GM23338 (cell line): ENCODE data around the gene MYL4. TPM values are rescaled to one million over a fixed set of nuclear protein-coding genes. Genes with fewer than 3 reads are reported as not detected.

Experiments used
- ATAC-seq: fragments of 200-7000 bp; cut with Tn5 transposase; 3 replicates; pipeline ENCODE4 v1.9.1; 2020
- DNase-seq: peaks from one replicate; pipeline ENCODE4 v3.0.0-alpha.2; 2015; ENCODE audit warnings: low spot score
- H2AFZ ChIP-seq: fragments of 200-600 bp; sonication (generic); 2 replicates; pipeline ENCODE4 v1.8.0; 2016; ENCODE audit warnings: antibody characterized with exemption, mild to moderate bottlenecking, moderate library complexity
- H3F3A ChIP-seq: fragments of 200-600 bp; sonication (generic); replicated peaks from 2 replicates; pipeline ENCODE4 v1.8.0; 2017; ENCODE audit warnings: antibody characterized with exemption, mixed run types, low read depth
- H3K27ac ChIP-seq: fragments of 200-600 bp; sonication (generic); 2 replicates; pipeline ENCODE4 v1.6.1; 2016; ENCODE audit warnings: low read depth
- H3K27me3 ChIP-seq: fragments of 200-600 bp; sonication (generic); 2 replicates; pipeline ENCODE4 v1.8.0; 2016; ENCODE audit warnings: mild to moderate bottlenecking, mixed run types, moderate library complexity; ENCODE audit not compliant: insufficient read depth
- H3K36me3 ChIP-seq: fragments of 200-600 bp; sonication (generic); 2 replicates; pipeline ENCODE4 v1.8.0; 2016; ENCODE audit warnings: mild to moderate bottlenecking; ENCODE audit not compliant: insufficient read depth
- H3K4me1 ChIP-seq: fragments of 200-600 bp; sonication (generic); 2 replicates; pipeline ENCODE4 v1.8.0; 2016; ENCODE audit warnings: mild to moderate bottlenecking, moderate library complexity; ENCODE audit not compliant: insufficient read depth
- H3K4me2 ChIP-seq: fragments of 200-600 bp; sonication (generic); 2 replicates; pipeline ENCODE4 v1.7.1; 2017; ENCODE audit warnings: mixed run types
- H3K4me3 ChIP-seq: fragments of 200-600 bp; sonication (generic); 2 replicates; pipeline ENCODE4 v1.6.1; 2016; ENCODE audit warnings: mixed run types
- H3K79me2 ChIP-seq: fragments of 200-600 bp; sonication (generic); replicated peaks from 2 replicates; pipeline ENCODE4 v1.8.0; 2017; ENCODE audit warnings: mild to moderate bottlenecking; ENCODE audit not compliant: insufficient read depth
- H3K9me2 ChIP-seq: fragments of 200-600 bp; sonication (generic); 2 replicates; pipeline ENCODE4 v1.8.0; 2017; ENCODE audit not compliant: insufficient read depth
- H4K20me1 ChIP-seq: fragments of 200-600 bp; sonication (generic); replicated peaks from 2 replicates; pipeline ENCODE4 v1.8.0; 2017; ENCODE audit warnings: mild to moderate bottlenecking; ENCODE audit not compliant: insufficient read depth
- H3K27ac Mint-ChIP-seq: 2 replicates; pipeline ENCODE4 v1.8.0; 2020; ENCODE audit warnings: inconsistent platforms, mild to moderate bottlenecking, moderate library complexity, mixed read lengths
- H3K27me3 Mint-ChIP-seq: 3 replicates; pipeline ENCODE4 v1.8.0; 2022; ENCODE audit warnings: low read depth, mild to moderate bottlenecking, moderate library complexity, mixed read lengths, inconsistent platforms; ENCODE audit not compliant: insufficient read depth, poor library complexity
- H3K36me3 Mint-ChIP-seq: 3 replicates; pipeline ENCODE4 v1.8.0; 2021; ENCODE audit warnings: low read depth, mild to moderate bottlenecking, inconsistent platforms, moderate library complexity, mixed read lengths
- H3K4me1 Mint-ChIP-seq: 3 replicates; pipeline ENCODE4 v1.8.0; 2020; ENCODE audit warnings: mild to moderate bottlenecking, inconsistent platforms, mixed read lengths
- H3K4me3 Mint-ChIP-seq: 3 replicates; pipeline ENCODE4 v1.8.0; 2021; ENCODE audit warnings: moderate library complexity, mild to moderate bottlenecking, inconsistent platforms, mixed read lengths
- H3K9me3 Mint-ChIP-seq: 3 replicates; pipeline ENCODE4 v1.8.0; 2020; ENCODE audit warnings: moderate library complexity, mild to moderate bottlenecking, inconsistent platforms, mixed read lengths
- CREB1 ChIP-seq: fragments of 250-450 bp; sonication (Bioruptor Pico); IDR thresholded peaks from 2 replicates; pipeline ENCODE4 v1.5.0; 2020; ENCODE audit warnings: low read depth, mild to moderate bottlenecking, moderate library complexity
- ETS1 ChIP-seq: IDR thresholded peaks from 2 replicates; pipeline ENCODE4 v1.6.1; 2016; ENCODE audit warnings: antibody characterized with exemption
- EZH2 ChIP-seq: fragments of 200-600 bp; sonication (generic); IDR thresholded peaks from one replicate; pipeline ENCODE4 v1.8.0; 2017; ENCODE audit warnings: antibody characterized with exemption, mild to moderate bottlenecking, low read depth; ENCODE audit not compliant: unreplicated experiment
- EZH2phosphoT487 ChIP-seq: fragments of 200-600 bp; sonication (generic); IDR thresholded peaks from one replicate; pipeline ENCODE4 v1.8.1; 2018; ENCODE audit warnings: antibody characterized with exemption; ENCODE audit not compliant: unreplicated experiment
- JUNB ChIP-seq: IDR thresholded peaks from one replicate; pipeline ENCODE4 v1.6.1; 2016; ENCODE audit warnings: antibody characterized with exemption; ENCODE audit not compliant: unreplicated experiment
- NANOG ChIP-seq: IDR thresholded peaks from 2 replicates; pipeline ENCODE4 v1.6.1; 2016; ENCODE audit warnings: antibody characterized with exemption, borderline replicate concordance
- POLR2AphosphoS5 ChIP-seq: IDR thresholded peaks from 2 replicates; pipeline ENCODE4 v1.6.1; 2016; ENCODE audit warnings: antibody characterized with exemption, low read depth
- REST ChIP-seq: IDR thresholded peaks from one replicate; pipeline ENCODE4 v1.6.1; 2018; ENCODE audit warnings: antibody characterized with exemption; ENCODE audit not compliant: unreplicated experiment
- STAT1 ChIP-seq: IDR thresholded peaks from one replicate; pipeline ENCODE4 v1.6.1; 2016; ENCODE audit warnings: antibody characterized with exemption; ENCODE audit not compliant: unreplicated experiment
- ZNF114 ChIP-seq: fragments of 250-450 bp; sonication (Bioruptor Pico); IDR thresholded peaks from 2 replicates; pipeline ENCODE4 v1.5.0; 2020; ENCODE audit warnings: mild to moderate bottlenecking, moderate library complexity
- ZNF331 ChIP-seq: fragments of 250-450 bp; sonication (Bioruptor Pico); IDR thresholded peaks from 2 replicates; pipeline ENCODE4 v1.5.0; 2020; ENCODE audit warnings: low read depth, mild to moderate bottlenecking, moderate library complexity
- ZNF462 ChIP-seq: fragments of 250-450 bp; sonication (Bioruptor Pico); IDR thresholded peaks from 2 replicates; pipeline ENCODE4 v1.5.0; 2020; ENCODE audit warnings: mild to moderate bottlenecking, moderate library complexity
- polyA plus RNA-seq: library from polyadenylated mRNA; unstranded; fragments of >200 nt; fragmentation: Nextera tagmentation; extraction: Ambion mirVana; gene quantifications from 2 replicates; pipeline ENCODE4 v1.2.1, GENCODE V29; 2016
- total RNA-seq: library from RNA; depleted of rRNA; stranded (reverse); fragments of >200 nt; shearing (Covaris generic); gene quantifications from 2 replicates; pipeline ENCODE4 v1.2.3, GENCODE V29; 2014

The MYL4 gene
- total and polyA plus RNA-seq, 2 experiments from 2014 or later: 0.44 TPM; not detected in 1

- TF ChIP-seq ETS1: no peak
- no peak for TF ChIP-seq ZNF114
- no peak for TF ChIP-seq NANOG
- TF ChIP-seq POLR2AphosphoS5: no peak
Observed at GRCh38 chr17:47179141-47179540, 30.0 kb upstream of the MYL4 start (continued).

GRCh38 chr17:47180337-47180736 is 28.8 kb upstream of the MYL4 start:
- peaks cover 46% of the 10 kb centered on the region for H3K4me1 Mint-ChIP-seq
- peaks cover 27% of the 10 kb centered on the region for H4K20me1 ChIP-seq
- H3K36me3 Mint-ChIP-seq: peaks cover 22% of the 10 kb centered on the region
- H3K79me2 ChIP-seq: peaks cover 90% of the 10 kb centered on the region
- H3K4me3 ChIP-seq: no peak overlapping the region
- H3K9me2 ChIP-seq: no peaks in the 10 kb centered on the region
- peaks cover 32% of the 10 kb centered on the region for H3K4me1 ChIP-seq
- H3K36me3 ChIP-seq: 0 out of 2 replicates have a peak, but pooled peaks cover 6% of the 10 kb centered on the region
- H3K4me2 ChIP-seq: no peak overlapping the region
- no peak overlapping the region for H3K27ac Mint-ChIP-seq
- peaks cover 3% of the 10 kb centered on the region for H3K27me3 Mint-ChIP-seq
- no peak overlapping the region for H2AFZ ChIP-seq
- ATAC-seq (no peak), DNase-seq (no peak)
- H3F3A ChIP-seq: no peaks in the 10 kb centered on the region
- no peaks in the 10 kb centered on the region for H3K9me3 Mint-ChIP-seq
- H3K27me3 ChIP-seq: no peaks in the 10 kb centered on the region
- no peak overlapping the region for H3K4me3 Mint-ChIP-seq
- H3K27ac ChIP-seq: no peak overlapping the region
- TF ChIP-seq STAT1 (no peak), NANOG (no peak), ZNF462 (CRISPR knock-in tag) (no peak), ZNF331 (CRISPR knock-in tag) (no peak), EZH2 (no peak), REST (no peak), JUNB (no peak), EZH2phosphoT487 (no peak), CREB1 (no peak), POLR2AphosphoS5 (no peak), ZNF114 (no peak), ETS1 (no peak)
